IMR-90 (cell line): ENCODE measurements around the gene OR6S1. TPM values are rescaled to one million over a fixed set of nuclear protein-coding genes. Genes with fewer than 3 reads are reported as not detected.

Source experiments
- ATAC-seq: fragments of 200-7000 bp; cut with Tn5 transposase; 2 replicates; pipeline ENCODE4 v1.9.1; 2020; ENCODE audit warnings: low read depth, mild to moderate bottlenecking, moderate library complexity
- BruUV-seq: library from RNA; stranded (reverse); fragments of 400-500 nt; replicated peaks from 2 replicates; lab custom pipeline; 2021; lab: Mats Ljungman, UMichigan
- CTCF ChIA-PET: fragments of 300-600 bp; formaldehyde crosslinking; extraction: SDS; loops from one replicate; lab custom pipeline; 2021; ENCODE audit warnings: antibody characterized with exemption; lab: Yijun Ruan, JAX
- POLR2A ChIA-PET: fragments of 300-600 bp; sonication (Branson Sonifier 250); formaldehyde crosslinking; loops from one replicate; lab custom pipeline; 2022; ENCODE audit warnings: antibody characterized with exemption; ENCODE audit not compliant: unreplicated experiment; lab: Charles Lee
- DNase-seq: peaks from one replicate; pipeline ENCODE4 v3.0.0; 2013
- H2AFZ ChIP-seq: replicated peaks from 2 replicates; pipeline ENCODE3; 2013; ENCODE audit warnings: low read length, mild to moderate bottlenecking; ENCODE audit not compliant: poor library complexity
- H2AK5ac ChIP-seq: 2 replicates; pipeline ENCODE4 v1.6.1; 2013; ENCODE audit warnings: low read depth, low read length, inconsistent platforms
- H2AK9ac ChIP-seq: replicated peaks from 2 replicates; pipeline ENCODE3; 2013; ENCODE audit warnings: mild to moderate bottlenecking, low read depth, low read length, moderate library complexity; ENCODE audit not compliant: poor library complexity
- H2BK120ac ChIP-seq: 2 replicates; pipeline ENCODE4 v1.6.1; 2013; ENCODE audit warnings: low read depth, low read length, inconsistent platforms
- H2BK15ac ChIP-seq: 3 replicates; pipeline ENCODE4 v1.6.1; 2013; ENCODE audit warnings: low read depth, low read length, inconsistent platforms
- H2BK20ac ChIP-seq: 2 replicates; pipeline ENCODE4 v1.6.1; 2013; ENCODE audit warnings: low read depth, mild to moderate bottlenecking, inconsistent platforms, low read length, moderate library complexity
- H2BK5ac ChIP-seq: 2 replicates; pipeline ENCODE4 v1.6.1; 2013; ENCODE audit warnings: mild to moderate bottlenecking, low read depth, low read length, inconsistent platforms; ENCODE audit not compliant: poor library complexity, severe bottlenecking
- H3K14ac ChIP-seq: replicated peaks from 2 replicates; pipeline ENCODE4 v1.6.1; 2013; ENCODE audit warnings: low read depth, low read length, inconsistent platforms
- H3K18ac ChIP-seq: 2 replicates; pipeline ENCODE4 v1.6.1; 2013; ENCODE audit warnings: low read depth, low read length, control low read depth
- H3K23ac ChIP-seq: 2 replicates; pipeline ENCODE4 v1.6.1; 2013; ENCODE audit warnings: low read depth, low read length, inconsistent platforms
- H3K27ac ChIP-seq: 2 replicates; pipeline ENCODE4 v1.5.1; 2013; ENCODE audit warnings: mild to moderate bottlenecking, control low read depth, low read length; ENCODE audit not compliant: insufficient read depth
- H3K27me3 ChIP-seq: 2 replicates; pipeline ENCODE4 v1.6.1; 2013; ENCODE audit warnings: low read length; ENCODE audit not compliant: control insufficient read depth, insufficient read depth
- H3K36me3 ChIP-seq: 2 replicates; pipeline ENCODE4 v1.6.1; 2013; ENCODE audit warnings: low read length, mixed read lengths; ENCODE audit not compliant: control insufficient read depth, insufficient read depth
- H3K4ac ChIP-seq: 2 replicates; pipeline ENCODE4 v1.6.1; 2013; ENCODE audit warnings: low read depth, low read length, inconsistent platforms
- H3K4me1 ChIP-seq: 2 replicates; pipeline ENCODE4 v1.6.1; 2013; ENCODE audit warnings: low read length, mixed read lengths; ENCODE audit not compliant: control insufficient read depth, insufficient read depth
- H3K4me2 ChIP-seq: 2 replicates; pipeline ENCODE4 v1.6.1; 2013; ENCODE audit warnings: low read depth, mild to moderate bottlenecking, control low read depth, low read length, moderate library complexity
- H3K4me3 ChIP-seq: 2 replicates; pipeline ENCODE4 v1.5.1; 2013; ENCODE audit warnings: low read depth, mild to moderate bottlenecking, control low read depth, low read length, moderate library complexity; ENCODE audit not compliant: insufficient read depth
- H3K56ac ChIP-seq: 2 replicates; pipeline ENCODE4 v1.6.1; 2013; ENCODE audit warnings: low read length, inconsistent platforms; ENCODE audit not compliant: insufficient read depth; ENCODE audit errors: extremely low read depth
- H3K79me1 ChIP-seq, 2 experiments: 2 replicates each; pipeline ENCODE4 v1.6.1; 2013; ENCODE audit warnings: low read length in 2 of 2, inconsistent platforms in 1 of 2, low read depth in 1 of 2
- H3K9ac ChIP-seq: 2 replicates; pipeline ENCODE4 v1.6.1; 2013; ENCODE audit warnings: low read depth, low read length, control low read depth
- H3K9me1 ChIP-seq: 2 replicates; pipeline ENCODE4 v1.6.1; 2013; ENCODE audit warnings: low read length, inconsistent platforms; ENCODE audit not compliant: insufficient read depth
- H3K9me3 ChIP-seq: 2 replicates; pipeline ENCODE4 v1.6.1; 2013; ENCODE audit warnings: low read length; ENCODE audit not compliant: control insufficient read depth, insufficient read depth
- H4K20me1 ChIP-seq: 2 replicates; pipeline ENCODE4 v1.6.1; 2013; ENCODE audit warnings: low read length, inconsistent platforms; ENCODE audit not compliant: insufficient read depth
- H4K5ac ChIP-seq: 2 replicates; pipeline ENCODE4 v1.6.1; 2013; ENCODE audit warnings: mild to moderate bottlenecking, low read depth, low read length, control low read depth
- H4K8ac ChIP-seq, 2 experiments: 2 replicates each; pipeline ENCODE4 v1.6.1; 2013; ENCODE audit warnings: low read depth in 2 of 2, low read length in 2 of 2, control low read depth in 1 of 2, inconsistent platforms in 1 of 2
- H4K91ac ChIP-seq: 2 replicates; pipeline ENCODE4 v1.6.1; 2013; ENCODE audit warnings: low read depth, low read length, inconsistent platforms; ENCODE audit not compliant: insufficient read depth
- CEBPB ChIP-seq: IDR thresholded peaks from 2 replicates; pipeline ENCODE4 v1.6.1; 2012; ENCODE audit warnings: low read depth, low read length, improper control_type of control experiment
- CHD1 ChIP-seq: IDR thresholded peaks from 2 replicates; pipeline ENCODE4 v1.6.1; 2012; ENCODE audit warnings: low read depth, low read length, improper control_type of control experiment
- FOS ChIP-seq: fragments of 150-350 bp; IDR thresholded peaks from 2 replicates; pipeline ENCODE4 v1.6.1; 2016; ENCODE audit warnings: low read depth, low read length
- MAFK ChIP-seq: IDR thresholded peaks from 2 replicates; pipeline ENCODE4 v1.6.1; 2012; ENCODE audit warnings: low read depth, low read length, improper control_type of control experiment
- MXI1 ChIP-seq: IDR thresholded peaks from 2 replicates; pipeline ENCODE4 v1.6.1; 2012; ENCODE audit warnings: low read depth, mild to moderate bottlenecking, low read length, moderate library complexity, borderline replicate concordance
- RAD21 ChIP-seq: IDR thresholded peaks from 2 replicates; pipeline ENCODE4 v1.6.1; 2012; ENCODE audit warnings: low read length, improper control_type of control experiment
- WGBS, 2 experiments: methylation state at CpG; one replicate each; pipeline versions ENCODE4 v1.1.5 to v1.1.7; 2013; ENCODE audit warnings: missing lambda C conversion rate in 2 of 2; ENCODE audit not compliant: insufficient read length in 1 of 2; ENCODE audit errors: extremely low coverage in 2 of 2; 5-methylcytosine and 5-hydroxymethylcytosine counted together
- dilution Hi-C: fragments of 300-500 bp; cut with HindIII; formaldehyde crosslinking; loops from one replicate; pipeline ENCODE4 v1.14.3; 2018; ENCODE audit warnings: low sequenced_read_pairs; ENCODE audit not compliant: unreplicated experiment
- in situ Hi-C: fragments of 300-500 bp; cut with MboI; formaldehyde crosslinking; loops from 3 replicates; pipeline ENCODE4 v1.14.3; 2019; ENCODE audit warnings: low sequenced_read_pairs, inconsistent platforms, mixed read lengths
- intact Hi-C: fragments of 100-400 bp; cut with micrococcal nuclease; formaldehyde crosslinking; loops from 2 replicates; pipeline ENCODE4 v1.10.0; 2022
- polyA plus RNA-seq, 3 experiments: library from polyadenylated mRNA; depleted of rRNA; stranded (reverse); fragments of >200 nt; gene quantifications; 2 replicates each; pipeline ENCODE4 v1.2.3, GENCODE V29; 2012; ENCODE audit warnings: low replicate concordance in 1 of 3
- total RNA-seq: library from RNA; depleted of rRNA; stranded (reverse); fragments of >200 nt; gene quantifications from 2 replicates; pipeline ENCODE4 v1.2.3, GENCODE V29; 2012
- TF ChIP-seq, protein P1 (sequence below): fragments of 150-350 bp; IDR thresholded peaks from 2 replicates; pipeline ENCODE4 v1.6.1; 2017; ENCODE audit warnings: mild to moderate bottlenecking, antibody characterized with exemption, low read length, low read depth

Gene OR6S1
- total and polyA plus RNA-seq, 2 of the 4 experiments (the other 2 are of a cell fraction), result not detected

DNA sequence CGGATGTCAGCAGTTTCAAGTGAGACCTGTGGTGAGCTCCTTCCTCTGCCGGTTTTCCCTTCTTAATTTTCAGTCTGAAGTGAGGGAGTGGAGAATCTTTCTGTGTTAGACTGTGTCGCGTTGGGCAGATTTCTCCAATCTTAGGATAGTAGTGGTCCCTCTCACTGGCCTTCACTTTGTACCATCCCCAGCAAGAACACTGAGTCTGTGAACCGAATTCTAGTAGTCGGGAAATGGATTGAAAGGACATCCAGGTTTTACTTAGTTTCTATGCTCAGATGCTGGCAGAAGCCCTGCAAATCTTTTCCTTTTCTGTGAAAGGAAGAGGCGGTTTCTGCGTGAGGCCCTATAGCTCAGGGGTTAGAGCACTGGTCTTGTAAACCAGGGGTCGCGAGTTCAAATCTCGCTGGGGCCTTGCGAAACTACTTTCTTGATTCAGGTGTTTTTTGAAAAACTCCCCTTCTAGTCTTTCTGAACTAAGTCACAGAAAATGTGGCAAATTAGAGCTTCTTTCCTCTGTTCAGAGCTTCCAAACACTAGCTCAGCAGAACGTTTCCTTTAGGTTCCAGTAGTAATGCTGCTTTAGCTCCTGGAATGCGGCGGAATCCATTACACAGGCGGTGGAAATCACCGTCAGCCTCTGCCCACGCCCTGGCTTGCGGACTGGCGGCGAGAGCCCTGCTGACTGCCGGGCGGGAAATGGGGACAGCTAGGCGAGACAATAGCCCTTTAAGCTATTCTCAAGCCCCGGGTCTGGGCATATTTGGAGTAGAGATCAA, 40.0 kb upstream of the OR6S1 start:
- H3K4me3 ChIP-seq, result peak overlapping the region; percentile 65
- no peaks in the 10 kb centered on the region for H3K36me3 ChIP-seq
- peak overlapping the region; percentile 98 for H2AFZ ChIP-seq
- peaks cover 4% of the 10 kb centered on the region; the same call in 1 of the 2 replicates for H3K9me1 ChIP-seq
- H3K18ac ChIP-seq, result no peak overlapping the region
- no peak overlapping the region; the same call in 1 of the 2 replicates for H2AK5ac ChIP-seq
- CTCF ChIA-PET, result interaction anchor here (1.4 to 2.0 kb wide), 3 partner anchors 9 to 290 kb away, joined by 4 to 7 read pairs (median 4); no protein-coding TSS in a partner anchor
- H2BK5ac ChIP-seq, result peak overlapping the region; percentile 89
- H3K14ac ChIP-seq, result peak overlapping the region; percentile 17; the same call in 1 of the 2 replicates
- 0% methylated on average over 12 of the region's 25 CpGs; no CpG with 5 or more reads in 1 of the 2 experiments for WGBS, 2 experiments
- H3K4ac ChIP-seq, result peak overlapping the region; percentile 82
- no peak for TF ChIP-seq RAD21
- TF ChIP-seq FOS, result peak; percentile 86
- peak; percentile 100 for TF ChIP-seq MAFK
- TF ChIP-seq, protein P1, sequence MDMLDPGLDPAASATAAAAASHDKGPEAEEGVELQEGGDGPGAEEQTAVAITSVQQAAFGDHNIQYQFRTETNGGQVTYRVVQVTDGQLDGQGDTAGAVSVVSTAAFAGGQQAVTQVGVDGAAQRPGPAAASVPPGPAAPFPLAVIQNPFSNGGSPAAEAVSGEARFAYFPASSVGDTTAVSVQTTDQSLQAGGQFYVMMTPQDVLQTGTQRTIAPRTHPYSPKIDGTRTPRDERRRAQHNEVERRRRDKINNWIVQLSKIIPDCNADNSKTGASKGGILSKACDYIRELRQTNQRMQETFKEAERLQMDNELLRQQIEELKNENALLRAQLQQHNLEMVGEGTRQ, result no peak
- TF ChIP-seq CEBPB, result 0 out of 2 replicates have a peak, but pooled peaks have one; percentile 57
- no peak for TF ChIP-seq CHD1
- TF ChIP-seq MXI1, result no peak
- no peak overlapping the region for H2BK15ac ChIP-seq
- peak overlapping the region; percentile 44 for H3K23ac ChIP-seq
- no peaks in the 10 kb centered on the region for H3K27me3 ChIP-seq
- peak overlapping the region; percentile 65 for H4K91ac ChIP-seq
- H2BK120ac ChIP-seq, result 0 out of 2 replicates have a peak overlapping the region, but pooled peaks have one; percentile 12
- dilution Hi-C loops (no loop called here), in situ Hi-C loops (loop anchor here (5.0 to 10.0 kb wide), 3 partner anchors 49 to 357 kb away; partner anchors contain the start of gene TEP1), intact Hi-C loops (loop anchor here (1.0 to 5.0 kb wide), 5 partner anchors 48 to 421 kb away; partner anchors contain the start of genes PARP2, TEP1 and TMEM253)
- H3K9me3 ChIP-seq, result no peaks in the 10 kb centered on the region
- BruUV-seq, result no TSS peak
- H2AK9ac ChIP-seq, result peak overlapping the region; percentile 32
- H4K8ac ChIP-seq, result peak overlapping the region; percentile 50 to 93
- H3K4me2 ChIP-seq, result peak overlapping the region; percentile 85
- H3K79me1 ChIP-seq, result 0 out of 4 replicates have a peak, but pooled peaks cover 0 to 3% of the 10 kb centered on the region in 2 experiments
- H3K56ac ChIP-seq, result peak overlapping the region; percentile 37
- peak; percentile 11 for ATAC-seq
- H2BK20ac ChIP-seq, result no peak overlapping the region
- peaks cover 6% of the 10 kb centered on the region for H4K20me1 ChIP-seq
- H3K9ac ChIP-seq, result peak overlapping the region; percentile 79
- no peaks in the 10 kb centered on the region for H3K4me1 ChIP-seq
- H3K27ac ChIP-seq, result peak overlapping the region; percentile 89
- H4K5ac ChIP-seq, result peak overlapping the region; percentile 74
- peak; percentile 87 for DNase-seq
- POLR2A ChIA-PET, result interaction anchor here (1.6 kb wide), 1 partner anchor 220 kb away, joined by 4 read pairs; the partner anchor contains the start of gene PIP4P1
